ENCODE data around the gene SNRNP25. TPM values are rescaled to one million over a fixed set of nuclear protein-coding genes. Genes with fewer than 3 reads are reported as not detected.

The SNRNP25 gene
- total RNA-seq, 2 donors from 2014 or later: 54.2 to 66.4 TPM

GRCh38 chr16:104355-104754 is 50.7 kb downstream of the SNRNP25 start:
- Histone ChIP-seq H3K9me3 (ENCODE audit: control insufficient read depth, low read length) (no peaks in the 10 kb centered on the region), H3K4me1 (ENCODE audit: control insufficient read depth, insufficient read depth, low read length) (peaks cover 3% of the 10 kb centered on the region), H3K27ac (ENCODE audit: low read depth, low read length) (no peak overlapping the region), H3K4me3 (ENCODE audit: low read length) (no peak overlapping the region), H3K36me3 (ENCODE audit: control insufficient read depth, insufficient read depth, low read length) (peaks cover 5% of the 10 kb centered on the region), H3K27me3 (ENCODE audit: control insufficient read depth, insufficient read depth, low read length, poor library complexity, severe bottlenecking) (no peaks in the 10 kb centered on the region), H3K9ac (ENCODE audit: extremely low read depth, low read length, poor library complexity, severe bottlenecking) (no peak overlapping the region)
- no peaks in the 10 kb centered on the region for H3K4me1 Mint-ChIP-seq
- 92 to 100% methylated on average over 5 of the region's 5 CpGs for WGBS, 2 experiments (ENCODE audit: insufficient coverage in 1 of 2, insufficient read length in 1 of 2)
- peaks cover 35% of the 10 kb centered on the region for H3K36me3 Mint-ChIP-seq (ENCODE audit: low read depth)
- no peaks in the 10 kb centered on the region for H3K9me3 Mint-ChIP-seq
- no peak overlapping the region for H3K4me3 Mint-ChIP-seq
- no peak for TF ChIP-seq CTCF (conservative IDR thresholded peaks at IDR 0.05)
- H3K27ac Mint-ChIP-seq: no peak overlapping the region
- DNase-seq: no peak
- no peaks in the 10 kb centered on the region for H3K27me3 Mint-ChIP-seq (ENCODE audit: insufficient read depth)

- peaks cover 3% of the 10 kb centered on the region for H3K4me1 ChIP-seq (ENCODE audit: control insufficient read depth, insufficient read depth, low read length)
- no peak overlapping the region for H3K9ac ChIP-seq (ENCODE audit: extremely low read depth, low read length, poor library complexity, severe bottlenecking)
- no peak for DNase-seq
- H3K27me3 Mint-ChIP-seq (ENCODE audit: insufficient read depth): no peaks in the 10 kb centered on the region
- no peak overlapping the region for H3K27ac Mint-ChIP-seq
- H3K27ac ChIP-seq (ENCODE audit: low read depth, low read length): no peak overlapping the region
- 85 to 90% methylated on average over 3 of the region's 3 CpGs for WGBS, 2 experiments (ENCODE audit: insufficient coverage in 1 of 2, insufficient read length in 1 of 2)
- no peak overlapping the region for H3K4me3 Mint-ChIP-seq
- no peaks in the 10 kb centered on the region for H3K9me3 Mint-ChIP-seq
- H3K4me3 ChIP-seq (ENCODE audit: low read length): no peak overlapping the region
- H3K36me3 ChIP-seq (ENCODE audit: control insufficient read depth, insufficient read depth, low read length): peaks cover 5% of the 10 kb centered on the region
- TF ChIP-seq CTCF (conservative IDR thresholded peaks at IDR 0.05): no peak
- H3K4me1 Mint-ChIP-seq: no peaks in the 10 kb centered on the region
- no peaks in the 10 kb centered on the region for H3K9me3 ChIP-seq (ENCODE audit: control insufficient read depth, low read length)
- peaks cover 39% of the 10 kb centered on the region for H3K36me3 Mint-ChIP-seq (ENCODE audit: low read depth)
- no peaks in the 10 kb centered on the region for H3K27me3 ChIP-seq (ENCODE audit: control insufficient read depth, insufficient read depth, low read length, poor library complexity, severe bottlenecking)
Observed at GRCh38 chr16:104928-105327, 51.3 kb downstream of the SNRNP25 start.

- H3K27me3 Mint-ChIP-seq (ENCODE audit: insufficient read depth): no peaks in the 10 kb centered on the region
- Histone ChIP-seq H3K9ac (ENCODE audit: extremely low read depth, low read length, poor library complexity, severe bottlenecking) (no peak overlapping the region), H3K9me3 (ENCODE audit: control insufficient read depth, low read length) (no peaks in the 10 kb centered on the region), H3K4me1 (ENCODE audit: control insufficient read depth, insufficient read depth, low read length) (peaks cover 3% of the 10 kb centered on the region), H3K4me3 (ENCODE audit: low read length) (no peak overlapping the region), H3K36me3 (ENCODE audit: control insufficient read depth, insufficient read depth, low read length) (peaks cover 5% of the 10 kb centered on the region), H3K27ac (ENCODE audit: low read depth, low read length) (no peak overlapping the region), H3K27me3 (ENCODE audit: control insufficient read depth, insufficient read depth, low read length, poor library complexity, severe bottlenecking) (no peaks in the 10 kb centered on the region)
- no peaks in the 10 kb centered on the region for H3K4me1 Mint-ChIP-seq
- H3K4me3 Mint-ChIP-seq: no peak overlapping the region
- peak; percentile 68 for DNase-seq
- H3K27ac Mint-ChIP-seq: no peak overlapping the region
- peaks cover 38% of the 10 kb centered on the region for H3K36me3 Mint-ChIP-seq (ENCODE audit: low read depth)
- no peaks in the 10 kb centered on the region for H3K9me3 Mint-ChIP-seq
- WGBS, 2 experiments (ENCODE audit: insufficient coverage in 1 of 2, insufficient read length in 1 of 2): 85 to 100% methylated on average over 2 to 6 of the region's 6 CpGs
- peak; percentile 27 for TF ChIP-seq CTCF (conservative IDR thresholded peaks at IDR 0.05)
Observed at GRCh38 chr16:105521-105920, 51.9 kb downstream of the SNRNP25 start.
